Gastroesophageal sphincter (tissue), 4 donors: Measurements from ENCODE around the gene CCDC167. TPM values are rescaled to one million over a fixed set of nuclear protein-coding genes. Genes with fewer than 3 reads are reported as not detected.

Experiments used
- ATAC-seq: fragments of 150-250 bp; one replicate; pipeline ENCODE4 v1.9.1; 2016; ENCODE audit warnings: mild to moderate bottlenecking, moderate library complexity
- H3K27ac ChIP-seq, 4 donors: fragments of 200-600 bp; sonication (generic) in 3 of 4; 1 replicate in 3 of 4; 2 replicates in 1 of 4; pipeline ENCODE4 v1.5.1; 2016 to 2019
- H3K27me3 ChIP-seq: fragments of 200-600 bp; sonication (generic); one replicate; pipeline ENCODE4 v1.5.1; 2019
- H3K36me3 ChIP-seq, 2 donors: fragments of 200-600 bp; sonication (generic); one replicate each; pipeline ENCODE4 v1.5.1; 2019; ENCODE audit warnings: control low read depth in 1 of 2
- H3K4me1 ChIP-seq, 3 donors: fragments of 200-600 bp; sonication (generic); 1 replicate in 2 of 3; 2 replicates in 1 of 3; pipeline ENCODE4 v1.5.1; 2016 to 2019; ENCODE audit warnings: control low read depth in 2 of 3
- H3K4me3 ChIP-seq, 2 donors: fragments of 200-600 bp; sonication (generic); one replicate each; pipeline ENCODE4 v1.5.1; 2019; ENCODE audit warnings: mild to moderate bottlenecking in 1 of 2, moderate library complexity in 1 of 2
- H3K9me3 ChIP-seq, 3 donors: fragments of 200-600 bp; sonication (generic); one replicate each; pipeline ENCODE4 v1.5.1; 2017 to 2019; ENCODE audit warnings: control low read depth in 2 of 3
- EP300 ChIP-seq: sonication (generic); formaldehyde crosslinking; IDR thresholded peaks from one replicate; pipeline ENCODE4 v1.6.1; 2017; ENCODE audit warnings: antibody characterized with exemption, mild to moderate bottlenecking
- POLR2A ChIP-seq, 2 donors: fragments of 450-650 bp; IDR thresholded peaks; one replicate each; pipeline ENCODE4 v1.6.1; 2017; ENCODE audit warnings: antibody characterized with exemption in 2 of 2, mild to moderate bottlenecking in 2 of 2, moderate library complexity in 1 of 2
- POLR2AphosphoS5 ChIP-seq: sonication (generic); formaldehyde crosslinking; IDR thresholded peaks from one replicate; pipeline ENCODE4 v1.6.1; 2017; ENCODE audit warnings: antibody characterized with exemption
- WGBS, 2 donors: methylation state at CpG; one replicate each; pipeline ENCODE4 v1.1.5; 2018; ENCODE audit warnings: low coverage in 1 of 2; 5-methylcytosine and 5-hydroxymethylcytosine counted together
- total RNA-seq, 4 donors: library from RNA; depleted of rRNA; stranded (reverse); fragments of >200 nt; gene quantifications; one replicate each; pipeline ENCODE4 v1.1.0, GENCODE V29; 2016
- TF ChIP-seq, protein P1 (sequence below), 4 experiments: fragments of 200-600 bp in 2 of 4; fragments of 450-650 bp in 2 of 4; sonication (generic) in 1 of 4; IDR thresholded peaks; one replicate each; pipeline ENCODE4 v1.5.1; 2017 to 2019; ENCODE audit warnings: antibody characterized with exemption in 4 of 4, mild to moderate bottlenecking in 2 of 4, moderate library complexity in 2 of 4

Gene CCDC167
- total RNA-seq, 4 donors from 2014 or later = 10.6 to 16.2 (median 14.3) TPM

DNA sequence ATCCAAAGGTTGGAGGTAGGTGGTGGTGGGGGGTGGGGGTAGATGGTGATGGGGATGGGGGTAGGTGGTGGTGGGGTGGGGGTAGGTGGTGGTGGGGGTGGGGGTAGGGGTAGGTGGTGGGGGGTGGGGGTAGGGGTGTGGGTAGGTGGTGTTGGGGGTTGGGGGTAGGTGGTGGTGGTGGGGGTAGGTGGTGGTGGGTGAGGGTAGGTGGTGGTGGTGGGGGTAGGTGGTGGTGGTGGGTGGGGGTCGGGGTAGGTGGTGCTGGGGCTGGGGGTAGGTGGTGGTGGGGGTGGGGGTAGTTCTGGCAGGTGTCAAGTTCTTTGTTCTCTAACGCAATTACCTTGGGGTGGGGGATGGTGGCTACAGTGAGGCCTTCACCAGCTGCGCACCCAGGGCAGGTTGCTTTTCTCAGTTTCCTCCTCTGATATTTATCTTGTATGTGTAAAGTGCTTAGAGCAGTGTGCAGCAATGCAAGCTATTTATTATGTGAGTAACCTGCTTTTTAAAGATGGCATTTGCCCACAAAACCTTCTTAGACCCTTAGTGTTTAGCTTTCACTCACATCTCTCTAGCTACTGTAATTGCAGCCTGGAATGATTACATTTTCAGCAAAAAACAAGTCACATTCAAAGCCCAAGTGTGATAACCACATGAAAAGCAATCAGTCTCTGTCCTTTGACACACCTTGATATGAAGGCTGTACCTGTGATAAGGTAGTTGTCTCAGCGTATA lies 8.2 kb upstream of the CCDC167 start:
- ATAC-seq = no peak
- WGBS, 2 donors = 40 to 45% methylated on average over 1 to 3 of the region's 4 CpGs
- Histone ChIP-seq H3K27me3 (peaks cover 23% of the 10 kb centered on the region), H3K4me1 (no peaks in the 10 kb centered on the region), H3K4me3 (no peak overlapping the region), H3K9me3 (no peaks in the 10 kb centered on the region), H3K27ac (no peak overlapping the region), H3K36me3 (no peaks in the 10 kb centered on the region)
- no peak for TF ChIP-seq POLR2AphosphoS5
- TF ChIP-seq POLR2A (IDR thresholded peaks at IDR 0.05) = no peak
- TF ChIP-seq, protein P1, sequence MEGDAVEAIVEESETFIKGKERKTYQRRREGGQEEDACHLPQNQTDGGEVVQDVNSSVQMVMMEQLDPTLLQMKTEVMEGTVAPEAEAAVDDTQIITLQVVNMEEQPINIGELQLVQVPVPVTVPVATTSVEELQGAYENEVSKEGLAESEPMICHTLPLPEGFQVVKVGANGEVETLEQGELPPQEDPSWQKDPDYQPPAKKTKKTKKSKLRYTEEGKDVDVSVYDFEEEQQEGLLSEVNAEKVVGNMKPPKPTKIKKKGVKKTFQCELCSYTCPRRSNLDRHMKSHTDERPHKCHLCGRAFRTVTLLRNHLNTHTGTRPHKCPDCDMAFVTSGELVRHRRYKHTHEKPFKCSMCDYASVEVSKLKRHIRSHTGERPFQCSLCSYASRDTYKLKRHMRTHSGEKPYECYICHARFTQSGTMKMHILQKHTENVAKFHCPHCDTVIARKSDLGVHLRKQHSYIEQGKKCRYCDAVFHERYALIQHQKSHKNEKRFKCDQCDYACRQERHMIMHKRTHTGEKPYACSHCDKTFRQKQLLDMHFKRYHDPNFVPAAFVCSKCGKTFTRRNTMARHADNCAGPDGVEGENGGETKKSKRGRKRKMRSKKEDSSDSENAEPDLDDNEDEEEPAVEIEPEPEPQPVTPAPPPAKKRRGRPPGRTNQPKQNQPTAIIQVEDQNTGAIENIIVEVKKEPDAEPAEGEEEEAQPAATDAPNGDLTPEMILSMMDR (IDR thresholded peaks at IDR 0.05) = no peak

DNA sequence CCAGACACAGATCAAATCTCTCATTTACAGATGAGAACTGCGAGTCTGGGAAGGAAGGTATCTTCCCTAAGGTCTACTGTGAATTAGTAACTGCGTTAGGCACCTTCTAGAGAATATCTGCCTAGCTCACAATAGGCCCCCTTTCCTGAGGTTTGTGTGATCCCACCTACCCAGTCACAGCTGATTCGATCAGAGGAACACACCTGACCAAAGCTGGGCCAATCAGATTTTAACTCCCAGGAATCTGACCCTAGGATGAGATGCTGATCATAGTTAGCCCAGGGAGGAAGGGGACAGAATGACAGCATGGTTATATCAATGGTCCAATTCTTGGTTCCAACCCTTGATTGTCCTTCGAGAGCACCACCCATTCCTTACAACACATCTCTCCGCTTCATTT lies 7.4 kb upstream of the CCDC167 start:
- TF ChIP-seq, protein P1 (IDR thresholded peaks at IDR 0.05) = no peak
- no peak for TF ChIP-seq EP300
- no peak for TF ChIP-seq POLR2A (IDR thresholded peaks at IDR 0.05)
- no peak for TF ChIP-seq POLR2AphosphoS5
- Histone ChIP-seq H3K9me3 (no peaks in the 10 kb centered on the region), H3K27ac (no peak overlapping the region), H3K4me1 (no peaks in the 10 kb centered on the region), H3K27me3 (peaks cover 15% of the 10 kb centered on the region), H3K4me3 (no peak overlapping the region), H3K36me3 (no peaks in the 10 kb centered on the region)
- ATAC-seq = no peak
- WGBS, 2 donors = 85 to 90% methylated on average over 3 to 5 of the region's 5 CpGs

DNA sequence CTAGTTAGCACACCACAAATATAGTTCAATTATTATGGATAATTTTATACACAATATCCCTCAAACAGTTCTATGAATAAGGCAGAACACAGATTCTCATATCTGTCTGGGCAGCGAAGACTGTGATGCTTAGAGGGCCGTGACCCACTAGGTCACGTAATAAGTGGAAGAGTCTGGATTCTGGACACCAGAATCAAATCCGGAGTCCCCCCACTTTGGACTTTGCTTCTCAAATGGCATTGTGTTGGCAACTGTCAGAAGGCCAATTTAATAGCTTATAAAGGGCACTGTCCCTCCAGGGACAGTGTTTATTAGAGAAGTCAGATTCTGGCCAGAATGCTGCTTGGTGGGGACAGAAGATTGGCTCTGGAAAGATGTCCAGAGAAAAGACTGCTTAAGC lies 6.8 kb upstream of the CCDC167 start:
- peaks cover 9% of the 10 kb centered on the region for H3K27me3 ChIP-seq
- 50 to 89% methylated on average over 2 to 3 of the region's 4 CpGs for WGBS, 2 donors
- no peak for TF ChIP-seq POLR2A (IDR thresholded peaks at IDR 0.05)
- TF ChIP-seq, protein P1 (IDR thresholded peaks at IDR 0.05) = no peak
- TF ChIP-seq EP300 = no peak
- no peak for TF ChIP-seq POLR2AphosphoS5
- H3K4me3 ChIP-seq = no peak overlapping the region
- no peaks in the 10 kb centered on the region for H3K4me1 ChIP-seq
- H3K36me3 ChIP-seq = no peaks in the 10 kb centered on the region
- H3K9me3 ChIP-seq = no peaks in the 10 kb centered on the region
- no peak overlapping the region for H3K27ac ChIP-seq
- no peak for ATAC-seq

DNA sequence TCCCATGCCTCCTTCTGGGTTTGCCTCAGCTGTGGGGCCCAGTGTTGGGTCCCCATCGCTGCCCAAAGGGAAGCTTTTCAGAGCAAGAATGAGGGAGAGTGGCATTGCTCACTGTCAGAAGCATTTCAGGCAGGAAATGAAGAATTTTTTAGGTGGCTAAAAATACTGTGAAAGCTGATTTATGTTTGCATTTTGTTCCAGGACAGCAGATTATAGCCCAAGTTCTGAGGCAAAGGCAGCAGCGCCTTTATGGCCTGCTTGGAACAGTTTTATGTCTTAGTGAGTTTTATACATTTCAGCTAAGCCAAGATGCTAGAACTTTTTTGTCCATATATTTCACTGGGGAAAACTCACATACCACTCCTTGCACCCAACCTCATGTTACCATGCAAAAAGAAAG lies 4.3 kb upstream of the CCDC167 start:
- TF ChIP-seq, protein P1 (IDR thresholded peaks at IDR 0.05) = no peak
- TF ChIP-seq POLR2A (IDR thresholded peaks at IDR 0.05) = no peak
- no peak for TF ChIP-seq POLR2AphosphoS5
- no peak for TF ChIP-seq EP300
- Histone ChIP-seq H3K27ac (no peak overlapping the region), H3K4me3 (no peak overlapping the region), H3K36me3 (no peaks in the 10 kb centered on the region), H3K4me1 (peaks cover 0 to 10% (median under 1%) of the 10 kb centered on the region in 3 donors), H3K9me3 (no peaks in the 10 kb centered on the region), H3K27me3 (no peaks in the 10 kb centered on the region)
- 70 to 96% methylated on average over 1 to 2 of the region's 2 CpGs for WGBS, 2 donors
- no peak for ATAC-seq

DNA sequence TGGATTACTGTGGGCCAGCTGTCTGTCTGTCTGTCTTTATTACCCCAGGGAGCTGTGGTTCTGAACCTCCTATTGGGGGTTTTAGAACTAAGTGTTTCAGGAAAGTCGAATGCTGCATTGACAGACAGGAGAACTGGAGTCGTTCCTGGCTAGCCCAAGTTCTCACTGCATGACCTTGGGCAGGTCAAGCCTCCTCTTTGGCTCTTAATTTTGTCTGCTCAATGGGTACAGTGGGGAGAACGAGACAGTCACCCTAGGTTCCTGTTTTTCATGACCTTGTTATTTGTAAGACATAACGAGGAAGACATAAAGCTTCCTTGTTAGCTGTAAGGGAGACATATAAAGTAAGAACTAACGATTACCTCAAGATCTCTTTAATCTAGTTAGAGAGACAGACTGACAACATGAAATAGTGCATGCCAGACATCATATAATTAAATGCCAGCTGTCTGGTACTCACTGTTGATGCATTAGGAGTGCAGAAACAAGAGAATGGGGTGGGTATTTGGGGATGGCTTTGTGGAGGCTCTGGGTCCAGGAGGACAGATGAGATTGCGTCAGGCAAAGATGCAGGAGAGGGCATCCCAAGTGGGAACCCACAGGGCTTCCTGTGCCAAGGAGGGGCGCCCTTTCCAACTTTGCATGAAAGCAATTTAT lies 3.7 kb upstream of the CCDC167 start:
- H3K4me1 ChIP-seq = peaks cover 0 to 15% (median 5%) of the 10 kb centered on the region in 3 donors
- no peaks in the 10 kb centered on the region for H3K36me3 ChIP-seq
- no peaks in the 10 kb centered on the region for H3K9me3 ChIP-seq
- ATAC-seq = no peak
- TF ChIP-seq POLR2A (IDR thresholded peaks at IDR 0.05) (no peak), POLR2AphosphoS5 (no peak), EP300 (no peak)
- TF ChIP-seq, protein P1 (IDR thresholded peaks at IDR 0.05) = no peak
- H3K27me3 ChIP-seq = no peaks in the 10 kb centered on the region
- no peak overlapping the region for H3K4me3 ChIP-seq
- 69 to 78% methylated on average over 4 of the region's 7 CpGs for WGBS, 2 donors
- H3K27ac ChIP-seq = no peak overlapping the region
